Measurements from ENCODE around the gene CERKL. TPM values are rescaled to one million over a fixed set of nuclear protein-coding genes. Genes with fewer than 3 reads are reported as not detected.
A peak's percentile ranks its signal among the peaks of the same experiment; 100 is the strongest.

The CERKL gene
- total RNA-seq, 3 donors from 2014 or later: 0.08 TPM; not detected in 2

- peak overlapping the region; percentile 2 for H3K4me3 Mint-ChIP-seq
- H3K9me3 Mint-ChIP-seq: peaks cover 13% of the 10 kb centered on the region
- peaks cover 83% of the 10 kb centered on the region for H3K27me3 Mint-ChIP-seq (ENCODE audit: low read depth)
- H3K36me3 Mint-ChIP-seq (ENCODE audit: insufficient read depth): no peaks in the 10 kb centered on the region
- ATAC-seq (no peak), DNase-seq (no peak)
- peaks cover 42% of the 10 kb centered on the region for H3K4me1 Mint-ChIP-seq (ENCODE audit: low read depth)
Observed at GRCh38 chr2:181682026-181682789, 25.3 kb upstream of the CERKL start.

GRCh38 chr2:181680937-181681811, 24.3 kb upstream of the CERKL start:
- no peak for DNase-seq
- ATAC-seq: no peak
- peaks cover 13% of the 10 kb centered on the region for H3K9me3 Mint-ChIP-seq
- H3K27me3 Mint-ChIP-seq (ENCODE audit: low read depth): peaks cover 79% of the 10 kb centered on the region
- H3K4me1 Mint-ChIP-seq (ENCODE audit: low read depth): peaks cover 42% of the 10 kb centered on the region
- H3K36me3 Mint-ChIP-seq (ENCODE audit: insufficient read depth): no peaks in the 10 kb centered on the region
- peak overlapping the region; percentile 47 for H3K4me3 Mint-ChIP-seq

- Mint-ChIP-seq H3K9me3 (peaks cover 13% of the 10 kb centered on the region), H3K4me1 (ENCODE audit: low read depth) (peaks cover 42% of the 10 kb centered on the region), H3K36me3 (ENCODE audit: insufficient read depth) (no peaks in the 10 kb centered on the region), H3K27me3 (ENCODE audit: low read depth) (peaks cover 75% of the 10 kb centered on the region), H3K4me3 (peak within 1 kb of the TSS; percentile 47)
- DNase-seq: no peak
- ATAC-seq: peak; percentile 23 to 25
Observed at GRCh38 chr2:181680055-181680936, 23.4 kb upstream of the CERKL start, which contains the start of gene NEUROD1. Gene NEUROD1, minus strand, starts transcription at chr2:181680517. Its CDS starts 1,657 bp downstream, at chr2:181678860.

GRCh38 chr2:181679544-181679979, 22.7 kb upstream of the CERKL start:
- no peak for ATAC-seq
- no peak overlapping the region for H3K4me3 Mint-ChIP-seq
- H3K36me3 Mint-ChIP-seq (ENCODE audit: insufficient read depth): no peaks in the 10 kb centered on the region
- peaks cover 37% of the 10 kb centered on the region for H3K4me1 Mint-ChIP-seq (ENCODE audit: low read depth)
- H3K9me3 Mint-ChIP-seq: peaks cover 13% of the 10 kb centered on the region
- peaks cover 72% of the 10 kb centered on the region for H3K27me3 Mint-ChIP-seq (ENCODE audit: low read depth)
- no peak for DNase-seq

GRCh38 chr2:181678861-181679543, 22.1 kb upstream of the CERKL start:
- Mint-ChIP-seq H3K27me3 (ENCODE audit: low read depth) (peaks cover 71% of the 10 kb centered on the region), H3K4me1 (ENCODE audit: low read depth) (peaks cover 37% of the 10 kb centered on the region), H3K36me3 (ENCODE audit: insufficient read depth) (no peaks in the 10 kb centered on the region), H3K9me3 (peaks cover 13% of the 10 kb centered on the region), H3K4me3 (no peak overlapping the region)
- DNase-seq (no peak), ATAC-seq (no peak)

GRCh38 chr2:181677912-181678586, 21.1 kb upstream of the CERKL start:
- Mint-ChIP-seq H3K9me3 (peaks cover 13% of the 10 kb centered on the region), H3K36me3 (ENCODE audit: insufficient read depth) (no peaks in the 10 kb centered on the region), H3K27me3 (ENCODE audit: low read depth) (peaks cover 67% of the 10 kb centered on the region), H3K4me1 (ENCODE audit: low read depth) (peaks cover 32% of the 10 kb centered on the region), H3K4me3 (no peak overlapping the region)
- peak; percentile 36 to 50 for ATAC-seq
- DNase-seq: peak; percentile 36

GRCh38 chr2:181675254-181675653, 18.3 kb upstream of the CERKL start:
- DNase-seq (no peak), ATAC-seq (no peak)
- peaks cover 49% of the 10 kb centered on the region for H3K27me3 Mint-ChIP-seq (ENCODE audit: low read depth)

GRCh38 chr2:181674461-181674860, 17.6 kb upstream of the CERKL start:
- Mint-ChIP-seq H3K36me3 (ENCODE audit: insufficient read depth) (no peaks in the 10 kb centered on the region), H3K9me3 (peaks cover 12% of the 10 kb centered on the region), H3K4me1 (ENCODE audit: low read depth) (peaks cover 7% of the 10 kb centered on the region), H3K27me3 (ENCODE audit: low read depth) (peaks cover 44% of the 10 kb centered on the region), H3K4me3 (no peak overlapping the region)
- DNase-seq (no peak), ATAC-seq (no peak)

More at GRCh38 chr2:181675254-181675653, 18.3 kb upstream of the CERKL start:
- Mint-ChIP-seq H3K4me1 (ENCODE audit: low read depth) (peaks cover 9% of the 10 kb centered on the region), H3K4me3 (no peak overlapping the region), H3K36me3 (ENCODE audit: insufficient read depth) (no peaks in the 10 kb centered on the region), H3K9me3 (peaks cover 13% of the 10 kb centered on the region)

- peaks cover 7% of the 10 kb centered on the region for H3K4me1 Mint-ChIP-seq (ENCODE audit: low read depth)
- H3K4me3 Mint-ChIP-seq: no peak overlapping the region
- DNase-seq (no peak), ATAC-seq (no peak)
- no peaks in the 10 kb centered on the region for H3K36me3 Mint-ChIP-seq (ENCODE audit: insufficient read depth)
- peaks cover 5% of the 10 kb centered on the region for H3K9me3 Mint-ChIP-seq
- peaks cover 38% of the 10 kb centered on the region for H3K27me3 Mint-ChIP-seq (ENCODE audit: low read depth)
Observed at GRCh38 chr2:181673173-181673572, 16.3 kb upstream of the CERKL start.

GRCh38 chr2:181672255-181673008, 15.5 kb upstream of the CERKL start:
- DNase-seq: no peak
- Mint-ChIP-seq H3K27me3 (ENCODE audit: low read depth) (peaks cover 31% of the 10 kb centered on the region), H3K4me1 (ENCODE audit: low read depth) (peaks cover 3% of the 10 kb centered on the region), H3K4me3 (no peak overlapping the region), H3K9me3 (no peaks in the 10 kb centered on the region), H3K36me3 (ENCODE audit: insufficient read depth) (no peaks in the 10 kb centered on the region)
- ATAC-seq: no peak

- Mint-ChIP-seq H3K36me3 (ENCODE audit: insufficient read depth) (peaks cover 2% of the 10 kb centered on the region), H3K9me3 (peaks cover 13% of the 10 kb centered on the region), H3K4me3 (no peak overlapping the region), H3K27me3 (ENCODE audit: low read depth) (peaks cover 33% of the 10 kb centered on the region), H3K4me1 (ENCODE audit: low read depth) (peaks cover 3% of the 10 kb centered on the region)
- ATAC-seq (no peak), DNase-seq (no peak)
Observed at GRCh38 chr2:181670632-181671031, 13.7 kb upstream of the CERKL start.

GRCh38 chr2:181667234-181667633, 10.3 kb upstream of the CERKL start:
- Mint-ChIP-seq H3K4me3 (no peak overlapping the region), H3K27me3 (ENCODE audit: low read depth) (peaks cover 25% of the 10 kb centered on the region), H3K9me3 (peaks cover 16% of the 10 kb centered on the region), H3K36me3 (ENCODE audit: insufficient read depth) (peaks cover 2% of the 10 kb centered on the region), H3K4me1 (ENCODE audit: low read depth) (no peaks in the 10 kb centered on the region)
- DNase-seq (no peak), ATAC-seq (no peak)
